IPS-18c (cell line): ENCODE data around the gene USP17L29.
"Not testable (repeated sequence)": the region's sequence is repeated elsewhere in the genome, so short reads cannot be mapped to it uniquely, and the experiment has no call there.

ENCODE experiments used
- H3K4me3 ChIP-seq: 2 replicates; pipeline ENCODE4 v1.7.0; 2013; ENCODE audit warnings: low read depth, mild to moderate bottlenecking, low read length, moderate library complexity; ENCODE audit not compliant: insufficient read depth
- H3K9me3 ChIP-seq: one replicate; pipeline ENCODE4 v1.6.1; 2013; ENCODE audit warnings: mild to moderate bottlenecking, low read length, moderate library complexity; ENCODE audit not compliant: control insufficient read depth, insufficient read depth

Gene USP17L29

GRCh38 chr4:9353338-9353737 lies at the start of gene USP17L29:
TSS of gene USP17L29 (plus strand) at chr4:9353638. CDS start at chr4:9353638, 0 bp downstream.
- H3K4me3 ChIP-seq, H3K9me3 ChIP-seq: not testable (repeated sequence)

GRCh38 chr4:9324191-9324590 lies 29.2 kb upstream of the USP17L29 start:
- not testable (repeated sequence) for H3K4me3 ChIP-seq, H3K9me3 ChIP-seq

GRCh38 chr4:9324865-9325264 lies 28.6 kb upstream of the USP17L29 start, which contains the start of gene USP17L24:
TSS of gene USP17L24 (plus strand) at chr4:9325165. CDS start at chr4:9325165, 0 bp downstream.
- not testable (repeated sequence) for H3K4me3 ChIP-seq, H3K9me3 ChIP-seq

GRCh38 chr4:9329611-9330010 lies 23.8 kb upstream of the USP17L29 start, which contains the start of gene USP17L25:
TSS of gene USP17L25 (plus strand) at chr4:9329911. CDS start at chr4:9329911, 0 bp downstream.
- not testable (repeated sequence) for H3K4me3 ChIP-seq, H3K9me3 ChIP-seq

GRCh38 chr4:9334358-9334757 lies 19.1 kb upstream of the USP17L29 start, which contains the start of gene USP17L26:
TSS of gene USP17L26 (plus strand) at chr4:9334658. CDS start at chr4:9334658, 0 bp downstream.
- not testable (repeated sequence) for H3K4me3 ChIP-seq, H3K9me3 ChIP-seq

- not testable (repeated sequence) for H3K4me3 ChIP-seq, H3K9me3 ChIP-seq
Measured at GRCh38 chr4:9339103-9339502, 14.3 kb upstream of the USP17L29 start, which contains the start of gene USP17L5. TSS of gene USP17L5 (plus strand) at chr4:9339403. CDS start at chr4:9339403, 0 bp downstream.

GRCh38 chr4:9343848-9344247 lies 9.6 kb upstream of the USP17L29 start, which contains the start of gene USP17L27:
TSS of gene USP17L27 (plus strand) at chr4:9344148. CDS start at chr4:9344148, 0 bp downstream.
- not testable (repeated sequence) for H3K9me3 ChIP-seq, H3K4me3 ChIP-seq

GRCh38 chr4:9348593-9348992 lies 4.8 kb upstream of the USP17L29 start, which contains the start of gene USP17L28:
TSS of gene USP17L28 (plus strand) at chr4:9348893. CDS start at chr4:9348893, 0 bp downstream.
- H3K4me3 ChIP-seq, H3K9me3 ChIP-seq: not testable (repeated sequence)

GRCh38 chr4:9350866-9351265 lies 2.6 kb upstream of the USP17L29 start:
- H3K4me3 ChIP-seq, H3K9me3 ChIP-seq: not testable (repeated sequence)

GRCh38 chr4:9362829-9363228 lies 9.4 kb downstream of the USP17L29 start, which contains the start of gene USP17L30:
TSS of gene USP17L30 (plus strand) at chr4:9363129. CDS start at chr4:9363129, 0 bp downstream.
- not testable (repeated sequence) for H3K9me3 ChIP-seq, H3K4me3 ChIP-seq

- not testable (repeated sequence) for H3K9me3 ChIP-seq, H3K4me3 ChIP-seq
Measured at GRCh38 chr4:9379881-9380280, 26.4 kb downstream of the USP17L29 start.

- not testable (repeated sequence) for H3K9me3 ChIP-seq
- peak overlapping the region; percentile 21; the same call in 1 of the 2 replicates for H3K4me3 ChIP-seq
Measured at GRCh38 chr4:9381012-9381534, 27.6 kb downstream of the USP17L29 start.

GRCh38 chr4:9384126-9384525 lies 30.7 kb downstream of the USP17L29 start:
- H3K4me3 ChIP-seq, result no peak overlapping the region
- no peaks in the 10 kb centered on the region for H3K9me3 ChIP-seq

GRCh38 chr4:9389001-9389400 lies 35.6 kb downstream of the USP17L29 start:
- not testable (repeated sequence) for H3K4me3 ChIP-seq, H3K9me3 ChIP-seq
